HG02798 (cell line): ENCODE measurements around the gene ARID4A.
A peak's percentile ranks its signal among the peaks of the same experiment; 100 is the strongest.
"Not testable (repeated sequence)": the region's sequence is repeated elsewhere in the genome, so short reads cannot be mapped to it uniquely, and the experiment has no call there.

Source experiments
- ATAC-seq: cut with Tn5 transposase; IDR thresholded peaks from one replicate; pipeline ENCODE4 v1.9.1; 2021; ENCODE audit warnings: mild to moderate bottlenecking; ENCODE audit not compliant: unreplicated experiment, poor library complexity

ARID4A gene, protein sequence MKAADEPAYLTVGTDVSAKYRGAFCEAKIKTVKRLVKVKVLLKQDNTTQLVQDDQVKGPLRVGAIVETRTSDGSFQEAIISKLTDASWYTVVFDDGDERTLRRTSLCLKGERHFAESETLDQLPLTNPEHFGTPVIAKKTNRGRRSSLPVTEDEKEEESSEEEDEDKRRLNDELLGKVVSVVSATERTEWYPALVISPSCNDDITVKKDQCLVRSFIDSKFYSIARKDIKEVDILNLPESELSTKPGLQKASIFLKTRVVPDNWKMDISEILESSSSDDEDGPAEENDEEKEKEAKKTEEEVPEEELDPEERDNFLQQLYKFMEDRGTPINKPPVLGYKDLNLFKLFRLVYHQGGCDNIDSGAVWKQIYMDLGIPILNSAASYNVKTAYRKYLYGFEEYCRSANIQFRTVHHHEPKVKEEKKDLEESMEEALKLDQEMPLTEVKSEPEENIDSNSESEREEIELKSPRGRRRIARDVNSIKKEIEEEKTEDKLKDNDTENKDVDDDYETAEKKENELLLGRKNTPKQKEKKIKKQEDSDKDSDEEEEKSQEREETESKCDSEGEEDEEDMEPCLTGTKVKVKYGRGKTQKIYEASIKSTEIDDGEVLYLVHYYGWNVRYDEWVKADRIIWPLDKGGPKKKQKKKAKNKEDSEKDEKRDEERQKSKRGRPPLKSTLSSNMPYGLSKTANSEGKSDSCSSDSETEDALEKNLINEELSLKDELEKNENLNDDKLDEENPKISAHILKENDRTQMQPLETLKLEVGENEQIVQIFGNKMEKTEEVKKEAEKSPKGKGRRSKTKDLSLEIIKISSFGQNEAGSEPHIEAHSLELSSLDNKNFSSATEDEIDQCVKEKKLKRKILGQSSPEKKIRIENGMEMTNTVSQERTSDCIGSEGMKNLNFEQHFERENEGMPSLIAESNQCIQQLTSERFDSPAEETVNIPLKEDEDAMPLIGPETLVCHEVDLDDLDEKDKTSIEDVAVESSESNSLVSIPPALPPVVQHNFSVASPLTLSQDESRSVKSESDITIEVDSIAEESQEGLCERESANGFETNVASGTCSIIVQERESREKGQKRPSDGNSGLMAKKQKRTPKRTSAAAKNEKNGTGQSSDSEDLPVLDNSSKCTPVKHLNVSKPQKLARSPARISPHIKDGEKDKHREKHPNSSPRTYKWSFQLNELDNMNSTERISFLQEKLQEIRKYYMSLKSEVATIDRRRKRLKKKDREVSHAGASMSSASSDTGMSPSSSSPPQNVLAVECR

DNA sequence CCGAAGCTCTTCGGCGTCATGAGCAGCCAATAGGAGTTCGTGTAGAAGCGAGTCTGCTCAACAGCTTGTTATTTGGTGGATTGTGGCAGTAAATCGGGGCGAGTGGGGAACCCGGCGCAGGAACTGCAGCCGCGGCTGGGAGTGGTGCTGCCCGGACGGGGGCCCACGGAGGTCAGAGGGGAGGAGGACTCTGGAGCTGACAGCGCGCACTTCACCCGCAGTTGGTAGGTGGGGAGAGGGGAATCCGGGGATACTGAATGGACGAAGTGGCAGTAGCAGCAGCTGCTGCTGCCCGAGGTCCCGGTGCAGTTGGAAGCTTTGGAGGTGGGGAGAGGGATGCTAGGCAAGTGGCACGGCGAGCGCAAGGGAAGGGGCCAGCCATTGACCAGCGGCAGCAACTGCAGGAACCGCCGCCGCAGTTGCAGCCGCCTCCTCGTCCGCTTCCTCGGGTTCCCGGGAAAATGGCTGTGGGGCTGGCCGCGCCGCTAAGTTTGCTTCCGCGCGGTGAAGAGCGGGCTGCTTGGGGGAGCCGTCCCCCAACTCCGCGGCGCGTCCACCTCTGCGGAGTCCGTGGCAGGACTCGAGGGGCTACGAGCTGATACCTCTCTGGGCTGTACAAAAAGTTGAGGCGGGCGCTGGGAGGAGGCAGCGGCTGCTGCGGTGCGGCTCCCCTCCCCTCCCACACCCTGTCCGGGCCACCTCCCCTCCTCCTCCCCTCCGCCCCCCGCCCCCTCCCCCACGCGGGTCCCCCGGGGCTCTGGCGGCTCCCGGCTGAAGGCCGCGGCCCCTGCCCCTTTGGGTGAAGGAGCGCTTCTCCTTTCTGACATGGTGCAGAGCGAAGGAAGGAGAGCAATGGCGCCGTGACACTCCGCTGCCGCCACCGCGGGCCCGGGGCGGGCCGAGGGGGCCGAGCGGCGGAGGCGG, at the start of gene ARID4A:
ARID4A (plus strand) TSS at position 79 of the 924 bp plus-strand sequence. CDS start 1,300 bp downstream, outside the sequence.
- peak; percentile 10 for ATAC-seq

DNA sequence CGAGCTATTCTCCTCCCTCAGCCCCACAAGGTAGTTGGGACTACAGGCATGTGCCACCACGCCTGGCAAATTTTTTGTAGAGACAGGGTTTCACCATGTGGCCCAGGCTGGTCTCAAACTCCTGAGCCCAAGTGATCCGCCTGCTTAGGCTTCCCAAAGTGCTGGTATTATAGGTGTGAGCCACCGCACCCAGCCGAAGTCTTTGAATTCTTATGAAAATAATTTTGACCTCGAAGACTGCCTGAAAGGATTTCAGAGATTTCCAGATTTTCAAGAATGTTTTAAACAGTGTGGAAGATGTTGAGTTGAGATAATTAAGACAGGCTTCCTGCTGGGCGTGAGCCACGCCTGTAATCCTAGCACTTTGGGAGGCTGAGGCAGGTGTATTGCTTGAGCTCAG, 48.7 kb upstream of the ARID4A start:
- no peak for ATAC-seq

DNA sequence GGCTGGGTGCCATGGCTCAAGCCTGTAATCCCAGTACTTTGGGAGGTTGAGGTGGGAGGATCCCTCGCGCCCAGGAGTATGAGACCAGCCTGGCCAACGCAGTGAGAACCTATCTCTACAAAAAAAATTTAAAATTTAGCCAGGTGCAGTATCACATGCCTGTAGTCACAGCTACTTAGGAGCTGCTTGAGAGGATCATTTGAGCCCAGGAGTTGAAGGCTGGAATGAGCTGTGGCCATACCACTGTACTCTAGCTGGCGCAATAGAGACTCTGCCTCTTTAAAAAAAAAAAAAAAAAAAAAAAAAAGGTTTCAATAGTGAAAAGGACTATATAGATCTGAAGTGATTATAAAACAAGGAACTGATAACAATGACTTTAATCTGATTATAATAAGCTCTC, 40.2 kb upstream of the ARID4A start:
- ATAC-seq = no peak

DNA sequence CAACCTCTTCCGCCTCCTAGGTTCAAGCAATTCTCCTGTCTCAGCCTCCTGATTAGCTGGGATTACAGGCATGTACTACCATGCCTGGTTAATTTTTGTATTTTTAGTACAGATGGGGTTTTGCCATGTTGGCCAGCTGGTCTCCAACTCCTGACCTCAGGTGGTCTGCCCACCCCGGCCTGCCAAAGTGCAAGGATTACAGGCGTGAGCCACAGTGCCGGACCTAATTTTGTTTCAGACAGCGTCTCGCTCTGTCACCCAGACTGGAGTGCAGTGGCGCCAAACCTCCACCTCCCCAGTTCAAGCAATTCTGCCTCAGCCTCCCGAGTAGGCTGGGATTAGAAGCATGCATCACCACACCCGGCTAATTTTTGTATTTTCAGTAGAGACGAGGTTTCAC, 36.4 kb upstream of the ARID4A start:
- ATAC-seq = not testable (repeated sequence)

DNA sequence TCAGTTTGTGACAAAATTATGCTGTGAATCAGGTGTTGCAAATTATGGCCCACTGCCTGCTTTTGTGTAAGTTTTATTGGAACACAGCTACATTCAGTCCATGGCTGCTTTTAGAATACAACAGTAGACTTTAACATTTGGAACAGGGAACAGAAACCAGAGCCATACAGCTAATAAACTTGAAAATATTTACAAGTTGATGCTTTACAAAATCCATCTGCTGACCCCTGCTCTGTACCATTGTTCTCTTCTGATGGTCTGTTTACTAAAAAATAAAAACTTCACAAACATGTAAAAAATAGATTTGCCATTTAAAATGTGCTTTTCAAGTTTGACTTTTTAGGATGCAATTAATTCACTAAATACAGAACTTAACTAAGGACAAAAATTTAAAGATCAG, 33.0 kb upstream of the ARID4A start:
- no peak for ATAC-seq

DNA sequence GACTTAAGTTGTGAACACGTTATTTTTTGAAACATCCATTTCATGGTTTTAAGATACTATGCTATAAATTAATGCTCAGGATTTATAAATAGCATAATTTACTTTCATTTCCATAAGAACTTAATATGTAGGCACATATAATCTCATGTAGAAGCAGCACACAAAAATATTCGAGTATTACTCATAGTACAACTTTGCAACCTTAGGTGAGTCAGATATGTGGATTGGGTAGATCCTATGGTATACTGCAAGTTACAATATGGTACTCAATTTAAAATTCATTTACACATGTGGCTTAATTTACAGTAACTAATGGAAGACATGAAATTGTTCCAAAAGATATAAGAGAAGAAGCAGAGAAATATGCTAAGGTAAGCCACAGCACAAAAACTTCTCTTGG, 27.7 kb upstream of the ARID4A start:
- no peak for ATAC-seq

DNA sequence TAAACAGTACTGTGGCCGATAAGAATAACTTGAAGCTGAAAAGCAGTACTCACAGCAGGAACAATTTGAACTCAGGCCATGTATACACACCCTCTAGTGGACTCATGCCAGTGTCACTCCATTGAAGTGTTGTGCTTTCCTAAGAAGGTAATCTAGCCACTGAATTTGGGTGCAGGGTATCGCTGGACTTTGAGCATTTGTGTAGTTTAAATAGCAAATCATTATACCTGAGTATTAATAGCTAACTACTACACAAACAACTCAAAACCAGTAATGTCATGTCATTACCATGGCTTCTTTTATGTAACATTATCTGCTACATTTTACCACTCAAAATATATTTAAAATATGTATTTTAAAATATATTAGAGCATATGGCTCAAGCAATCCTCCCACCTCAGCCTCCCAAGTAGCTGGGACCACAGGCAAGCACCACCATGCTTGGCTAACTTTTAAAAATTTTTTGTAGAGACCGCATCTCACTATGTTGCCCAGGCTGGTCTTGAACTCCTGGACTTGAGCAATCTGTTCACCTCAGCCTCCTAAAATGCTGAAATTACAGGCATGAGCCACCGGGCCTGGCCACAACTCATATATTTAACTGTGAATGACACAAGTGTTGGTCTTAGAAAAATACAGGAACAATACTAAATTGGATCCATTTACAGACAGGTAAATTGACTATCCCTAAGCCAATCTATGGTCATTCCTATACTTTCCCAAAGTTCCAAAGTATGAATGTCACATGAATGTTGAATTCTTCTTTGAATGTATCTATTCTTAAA, 25.6 kb upstream of the ARID4A start:
- no peak for ATAC-seq

DNA sequence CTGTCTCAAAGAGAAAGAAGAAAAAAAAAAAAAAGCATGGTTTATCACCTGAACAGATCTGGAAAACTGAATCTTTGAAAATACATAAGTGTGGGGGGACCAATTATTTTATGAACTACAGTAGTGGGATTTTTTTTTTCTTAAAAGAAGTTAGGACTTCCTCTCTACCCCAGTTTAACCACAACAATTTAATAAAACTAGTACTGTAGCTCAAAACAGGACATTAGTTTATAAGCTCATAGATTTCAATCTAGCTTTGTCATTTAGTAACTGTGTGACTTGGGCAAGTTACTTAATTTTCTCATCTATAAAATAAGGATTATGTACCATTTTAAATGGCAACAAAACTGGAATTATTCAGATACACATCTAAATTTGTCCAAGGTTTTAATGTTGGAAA, 23.5 kb upstream of the ARID4A start:
- ATAC-seq = no peak

DNA sequence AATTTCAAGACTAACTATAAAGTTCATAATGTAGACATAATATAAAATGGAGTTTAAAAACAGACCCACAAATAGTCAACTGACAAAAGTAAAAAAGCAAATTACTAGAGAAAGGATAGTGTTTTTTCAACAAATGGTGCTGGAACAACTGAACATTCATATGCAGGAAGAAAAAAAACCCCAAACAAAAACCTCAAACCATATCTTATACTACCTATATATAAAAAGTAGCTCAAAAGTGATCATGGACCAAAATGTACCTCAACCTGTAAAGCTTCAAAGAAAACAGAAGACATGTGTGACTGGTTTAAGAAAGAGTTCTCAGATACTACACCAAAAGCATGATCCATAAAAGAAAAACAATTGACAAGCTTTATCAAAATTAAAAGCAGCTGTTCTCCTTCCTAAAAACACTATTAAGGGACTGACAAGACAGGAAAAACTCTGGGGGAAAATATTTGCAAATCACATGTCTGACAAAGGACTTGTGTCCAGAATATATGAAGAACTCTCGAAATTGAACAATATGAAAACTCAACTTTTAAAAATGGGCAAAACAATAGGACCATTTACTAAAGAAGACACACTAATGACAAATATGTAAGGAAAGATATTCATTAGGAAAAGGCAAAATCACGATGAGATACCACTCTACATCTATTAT, 22.7 kb upstream of the ARID4A start:
- ATAC-seq = no peak

DNA sequence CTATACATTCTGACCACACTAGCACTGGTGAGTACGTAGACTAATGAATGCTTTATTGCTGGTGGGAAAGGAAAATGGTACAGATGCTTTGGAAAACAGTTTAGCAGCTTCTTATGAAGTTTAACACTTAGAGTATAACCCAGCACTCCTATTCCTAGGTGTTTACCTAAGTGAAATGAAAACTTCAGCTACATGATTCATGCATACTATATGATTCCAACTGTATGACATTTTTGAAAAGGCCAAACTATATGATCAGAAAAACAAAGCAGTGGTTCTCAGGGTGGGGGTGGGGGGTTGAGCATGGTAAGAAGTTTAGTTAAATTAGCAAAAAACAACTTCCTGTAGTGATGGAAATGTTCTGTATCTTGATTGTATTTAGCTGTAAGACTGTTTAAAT, 22.1 kb upstream of the ARID4A start:
- no peak for ATAC-seq

DNA sequence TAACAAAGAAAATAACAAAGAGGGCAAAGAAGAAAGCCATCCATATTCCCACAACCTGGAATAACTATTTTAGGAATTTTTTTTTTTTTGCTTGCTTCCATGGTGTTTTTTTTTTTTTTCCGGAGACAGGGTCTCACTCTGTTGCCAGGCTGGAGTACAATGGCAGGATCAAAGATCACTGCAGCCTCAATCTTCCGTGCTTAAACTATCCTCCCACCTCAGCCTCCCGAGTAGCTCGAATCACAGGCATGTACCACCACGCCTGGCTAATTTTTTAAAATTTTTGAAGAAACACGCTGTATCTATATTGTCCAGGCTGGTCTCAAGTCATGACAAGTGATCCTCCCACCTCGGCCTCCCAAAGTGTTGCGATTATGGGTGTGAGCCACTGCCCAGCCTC, 20.2 kb upstream of the ARID4A start:
- ATAC-seq = no peak

DNA sequence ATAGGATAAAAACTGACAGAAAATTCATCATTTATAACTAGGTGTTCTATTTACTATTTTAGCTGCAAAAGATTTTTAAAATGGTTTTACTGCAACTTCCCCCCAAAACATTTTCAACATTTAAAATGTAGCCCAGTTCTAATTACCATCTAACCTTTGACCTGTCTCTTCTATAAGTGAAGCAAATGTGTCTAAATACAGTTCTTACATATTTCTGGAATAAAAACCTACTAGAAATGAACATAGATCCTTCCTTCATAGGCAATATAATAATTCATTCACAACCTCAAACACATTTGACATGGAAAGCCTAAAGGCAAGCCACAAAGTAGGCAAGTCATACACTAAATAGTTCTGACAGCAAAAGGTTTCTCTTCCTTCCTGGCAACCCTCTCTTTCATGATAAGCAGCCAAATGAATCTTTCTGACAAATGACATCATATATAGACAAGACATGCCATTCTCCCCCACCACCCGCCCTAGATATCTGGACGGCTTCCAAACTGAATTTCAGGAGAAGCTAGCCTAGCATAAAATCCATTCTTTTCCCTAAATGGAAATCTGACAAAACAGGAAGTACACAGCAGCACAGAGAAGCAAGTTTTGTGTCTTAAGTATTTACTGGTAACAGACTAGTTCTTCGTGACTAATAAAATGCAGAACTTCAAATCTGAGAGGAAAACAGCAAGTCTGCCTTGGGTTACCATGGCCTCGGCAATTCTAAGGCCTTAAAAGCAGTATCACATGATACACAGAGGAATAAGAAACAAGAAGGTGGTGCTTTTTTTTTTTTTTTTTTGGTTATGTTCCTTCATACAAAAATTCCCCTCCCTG, 17.2 kb upstream of the ARID4A start:
- peak; percentile 37 for ATAC-seq

DNA sequence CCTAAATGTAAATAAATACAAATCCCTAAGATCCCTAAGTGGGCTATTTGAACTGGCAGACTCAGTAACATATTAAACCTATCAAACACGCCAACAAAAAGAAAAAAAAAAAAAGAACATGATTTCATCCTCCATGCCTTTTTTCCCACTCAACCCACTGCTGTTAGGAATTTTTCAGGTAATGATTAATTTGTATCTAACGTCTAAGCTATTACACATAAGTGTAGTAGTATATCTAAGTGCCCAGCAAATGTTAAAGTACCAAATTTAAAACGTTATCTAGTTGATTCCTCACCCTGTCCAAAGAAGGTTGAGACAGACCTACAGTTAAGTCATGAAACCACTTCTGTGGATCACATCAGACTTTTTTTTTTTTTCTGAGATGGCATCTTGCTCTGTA, 16.4 kb upstream of the ARID4A start:
- no peak for ATAC-seq

DNA sequence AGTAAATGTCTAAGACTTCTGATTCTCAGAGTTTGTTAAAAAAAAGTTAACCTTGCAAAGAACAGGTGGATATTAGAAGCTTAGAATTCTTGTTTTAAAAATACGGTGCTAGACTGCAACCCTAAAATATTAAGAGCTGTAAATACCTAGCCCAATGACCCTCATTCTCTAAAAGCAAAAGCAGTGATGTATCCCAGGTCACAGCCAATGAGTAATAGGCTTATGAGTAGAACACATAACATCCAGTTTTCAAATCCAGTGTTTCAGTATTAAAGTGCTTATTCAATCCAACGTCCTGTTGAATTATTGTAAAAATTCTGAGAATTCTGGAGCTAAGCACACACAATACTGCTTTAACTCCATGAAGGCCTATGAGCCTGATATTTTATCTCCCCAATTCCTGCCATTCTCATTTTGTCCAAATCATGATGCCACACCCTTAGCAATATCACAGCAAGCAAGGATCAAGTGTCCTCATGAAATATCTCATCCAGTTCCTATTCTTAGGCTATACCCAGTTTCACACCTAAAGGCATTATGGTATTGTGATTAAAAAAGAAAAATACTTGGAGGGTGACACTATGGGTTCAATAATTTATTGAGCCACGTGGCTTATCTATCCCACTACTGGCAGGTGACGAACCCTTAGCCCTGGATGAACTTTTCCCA, 15.3 kb upstream of the ARID4A start:
- no peak for ATAC-seq

DNA sequence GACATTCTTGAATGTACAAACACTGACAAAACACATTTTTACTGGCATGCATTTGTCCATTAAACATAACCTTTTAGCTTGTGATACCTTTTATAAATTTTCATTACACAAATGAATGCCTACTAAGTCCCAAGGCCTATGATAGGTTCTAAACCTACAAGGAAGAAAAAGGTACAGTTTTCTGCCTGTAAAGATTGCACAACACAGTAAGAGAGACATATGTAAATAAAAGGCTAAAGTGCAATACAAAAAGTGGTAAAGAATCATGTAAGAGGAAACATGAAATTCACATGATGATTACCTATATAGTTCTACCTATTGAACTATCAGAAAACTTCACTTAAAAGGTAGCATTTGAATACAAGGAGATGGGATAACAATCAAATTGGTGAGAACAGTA, 14.6 kb upstream of the ARID4A start:
- ATAC-seq = no peak

DNA sequence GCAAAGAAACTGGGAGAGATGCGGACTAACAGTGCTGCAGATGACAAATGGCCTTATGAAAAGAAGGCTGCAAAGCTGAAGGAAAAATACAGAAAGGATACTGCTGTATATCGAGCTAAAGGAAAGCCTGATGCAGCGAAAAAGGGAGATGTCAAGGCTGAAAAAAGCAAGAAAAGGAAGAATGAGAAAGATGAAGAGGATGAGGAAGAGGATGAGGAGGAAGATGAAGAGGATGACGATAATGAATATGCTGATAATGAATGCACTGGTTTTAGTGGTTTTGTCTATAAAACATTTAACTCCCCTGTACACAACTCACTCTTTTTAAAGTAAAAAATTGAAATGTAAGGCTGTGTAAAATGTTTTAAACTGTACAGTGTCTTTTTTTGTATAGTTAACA, 13.2 kb upstream of the ARID4A start:
- no peak for ATAC-seq

DNA sequence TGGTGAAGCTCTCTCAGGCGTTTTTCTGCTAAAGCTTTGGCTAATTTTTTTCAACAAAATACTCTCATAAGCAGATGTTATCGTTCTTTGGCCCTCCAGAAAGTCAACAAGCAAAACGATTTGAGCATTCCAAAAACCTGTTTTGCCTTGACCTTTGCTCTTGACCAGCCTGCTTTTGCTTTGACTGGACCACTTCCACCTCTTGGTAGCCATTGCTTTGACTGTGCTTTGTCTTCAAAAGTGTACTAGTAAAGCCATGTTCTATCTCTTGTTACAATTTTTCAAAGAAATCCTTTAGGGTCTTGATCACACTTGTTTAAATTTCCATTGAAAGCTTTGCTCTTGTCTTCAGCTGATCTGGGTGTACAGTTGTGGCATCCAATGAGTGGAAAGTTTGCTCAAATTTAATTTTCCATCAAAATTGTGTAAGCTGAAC, 10.7 kb upstream of the ARID4A start:
- no peak for ATAC-seq
